Kidney capillary endothelial cell (primary cell): ENCODE results near the gene CHCHD6.

ENCODE experiments used
- DNase-seq: peaks from one replicate; pipeline ENCODE4 v3.0.0-alpha.2; 2018; ENCODE audit warnings: low spot score

CHCHD6 gene, protein sequence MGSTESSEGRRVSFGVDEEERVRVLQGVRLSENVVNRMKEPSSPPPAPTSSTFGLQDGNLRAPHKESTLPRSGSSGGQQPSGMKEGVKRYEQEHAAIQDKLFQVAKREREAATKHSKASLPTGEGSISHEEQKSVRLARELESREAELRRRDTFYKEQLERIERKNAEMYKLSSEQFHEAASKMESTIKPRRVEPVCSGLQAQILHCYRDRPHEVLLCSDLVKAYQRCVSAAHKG

DNA sequence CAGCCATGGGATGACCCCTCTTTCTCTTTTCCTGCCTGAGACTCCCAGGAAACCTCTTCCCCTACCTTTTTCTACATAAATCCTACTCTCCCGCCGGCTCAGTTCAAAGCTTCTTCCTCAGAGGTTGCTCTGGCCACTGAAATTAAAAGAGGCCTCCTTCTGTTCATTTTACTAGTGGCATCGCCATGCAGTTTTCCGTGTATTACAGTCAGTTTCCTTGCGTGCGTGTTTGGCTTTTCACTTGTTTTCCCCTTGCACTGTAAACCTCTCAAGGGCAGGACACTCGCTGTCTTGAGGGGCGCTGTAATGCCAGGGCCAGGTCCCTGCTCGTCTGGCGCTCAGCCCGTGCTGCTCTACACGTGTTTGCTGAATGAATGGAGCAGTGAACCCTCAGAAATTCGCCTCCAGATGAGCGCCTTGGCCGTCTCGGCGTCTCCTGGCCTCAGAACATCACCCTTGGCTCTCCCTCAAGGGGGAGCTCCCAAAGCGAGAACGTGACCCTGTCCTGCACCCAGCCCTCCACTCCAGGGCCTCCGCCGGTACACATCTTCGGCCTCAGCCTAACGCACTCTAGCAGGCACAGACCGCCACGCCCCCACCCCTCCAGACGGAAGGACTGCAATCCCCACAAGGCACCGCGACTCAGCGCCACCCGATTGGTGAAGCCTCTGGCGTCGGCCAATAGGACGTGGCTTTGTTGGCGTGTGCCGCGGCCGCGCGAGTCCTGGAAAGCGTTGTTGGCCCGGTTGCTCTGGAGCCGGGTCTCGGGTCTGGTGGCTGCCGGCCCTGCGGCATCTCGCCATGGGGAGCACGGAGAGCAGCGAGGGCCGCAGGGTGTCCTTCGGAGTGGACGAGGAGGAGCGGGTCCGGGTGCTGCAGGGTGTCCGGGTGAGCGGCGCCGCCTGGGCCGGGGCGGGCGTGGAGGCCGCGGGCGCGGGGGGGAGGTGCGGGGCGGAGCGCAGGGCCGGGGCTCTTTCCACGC, at the start of gene CHCHD6:
CHCHD6 (plus strand) TSS at position 729 of the 982 bp plus-strand sequence; CDS start at position 802, 73 bp downstream.
- peak; percentile 84 for DNase-seq

DNA sequence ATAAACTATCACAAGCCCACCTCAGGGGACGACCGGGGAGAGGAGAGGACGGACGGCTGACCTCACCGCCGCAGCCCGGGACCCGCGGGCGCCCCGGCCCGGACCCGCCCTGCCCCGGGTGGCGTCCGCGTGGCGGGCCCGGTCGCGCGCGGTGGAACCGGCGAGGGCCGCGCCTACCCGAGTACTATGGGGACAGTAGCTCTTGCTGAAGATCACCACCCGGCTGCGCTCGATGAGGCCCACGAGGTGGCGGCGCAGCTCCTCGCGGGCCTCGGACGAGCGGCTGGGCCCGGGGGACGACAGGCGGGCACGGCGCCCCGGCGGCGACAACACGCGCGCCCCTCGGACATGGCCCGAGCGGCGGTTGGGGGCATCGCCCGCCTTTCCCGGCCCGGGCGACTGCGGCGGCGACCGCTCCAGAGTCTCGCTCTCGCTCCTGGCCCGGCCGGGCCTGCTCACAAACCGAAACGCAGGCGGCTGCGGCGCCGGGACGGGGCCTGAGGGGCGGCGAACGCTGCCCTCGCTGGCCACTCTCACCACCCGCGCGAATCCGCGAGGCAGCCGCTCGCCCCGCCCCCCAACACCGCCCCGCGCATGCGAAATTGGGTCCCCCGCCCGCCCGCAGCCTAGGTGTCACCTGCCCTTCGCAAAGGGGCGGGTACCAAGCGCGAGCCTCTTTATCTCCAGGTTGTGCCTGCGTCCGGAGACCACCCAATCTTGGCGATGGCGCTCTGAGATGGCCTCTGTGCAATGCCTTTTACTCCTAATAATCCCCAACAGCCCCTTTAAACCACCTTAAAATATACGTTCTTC, 49.3 kb upstream of the CHCHD6 start, which contains the start of gene TXNRD3:
TXNRD3 (minus strand) TSS at position 554 of the 813 bp plus-strand sequence.
- DNase-seq, result peak; percentile 33

DNA sequence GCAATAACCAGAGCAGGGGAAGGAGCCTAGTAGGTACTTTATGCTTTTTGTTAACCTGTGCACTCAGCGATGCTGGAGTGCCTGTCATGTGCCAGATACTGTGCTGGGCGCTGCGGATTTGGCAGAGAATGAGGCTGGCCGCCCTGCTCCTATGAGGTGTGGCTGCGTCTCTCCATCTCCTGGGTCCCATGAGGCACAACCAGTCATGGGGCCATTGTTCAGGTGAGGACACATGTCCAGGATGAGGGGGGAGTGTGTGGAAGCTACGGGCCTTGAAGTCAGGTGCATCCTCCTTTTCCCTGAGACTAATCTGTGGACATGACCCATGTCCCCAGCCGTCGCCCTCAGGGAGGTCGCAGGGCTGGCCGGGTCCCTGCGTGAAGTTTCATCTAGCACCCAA, 48.2 kb upstream of the CHCHD6 start:
- no peak for DNase-seq

DNA sequence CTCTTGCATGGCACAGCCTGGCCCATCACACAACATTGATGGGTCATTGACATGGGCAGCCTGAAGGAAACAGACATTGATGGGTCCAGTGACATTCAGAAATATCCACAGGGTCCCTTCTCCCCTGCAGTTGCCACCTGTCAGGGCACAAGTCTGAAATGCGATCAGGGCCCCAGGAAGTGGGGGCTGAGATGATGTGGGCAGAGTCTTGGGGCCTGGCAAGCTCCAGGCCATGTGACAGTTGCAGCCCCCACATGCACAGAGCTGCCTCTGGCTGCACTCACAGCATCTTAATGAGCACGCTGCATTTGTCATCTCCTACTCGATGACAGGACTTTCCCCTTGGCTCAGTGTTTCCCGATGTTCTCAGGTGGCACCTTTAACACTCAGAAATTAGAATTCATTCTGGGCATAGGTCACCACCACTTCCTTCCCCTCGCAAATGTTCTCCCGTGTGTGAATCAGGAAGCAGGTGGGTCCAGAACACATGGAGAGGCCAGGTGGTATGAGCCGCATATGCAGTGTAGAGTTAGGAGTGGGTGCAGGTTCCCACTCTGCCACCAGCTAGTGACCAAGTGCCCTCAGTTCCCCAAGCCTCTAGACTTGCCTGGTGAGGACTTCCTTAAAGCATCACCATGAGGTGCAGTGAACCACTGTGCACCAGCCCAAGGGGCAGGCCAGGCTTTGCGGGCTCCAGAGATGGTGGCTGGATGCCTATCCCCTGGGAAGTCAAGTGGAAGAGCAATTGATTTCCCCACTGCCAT, 47.5 kb upstream of the CHCHD6 start:
- DNase-seq, result no peak

DNA sequence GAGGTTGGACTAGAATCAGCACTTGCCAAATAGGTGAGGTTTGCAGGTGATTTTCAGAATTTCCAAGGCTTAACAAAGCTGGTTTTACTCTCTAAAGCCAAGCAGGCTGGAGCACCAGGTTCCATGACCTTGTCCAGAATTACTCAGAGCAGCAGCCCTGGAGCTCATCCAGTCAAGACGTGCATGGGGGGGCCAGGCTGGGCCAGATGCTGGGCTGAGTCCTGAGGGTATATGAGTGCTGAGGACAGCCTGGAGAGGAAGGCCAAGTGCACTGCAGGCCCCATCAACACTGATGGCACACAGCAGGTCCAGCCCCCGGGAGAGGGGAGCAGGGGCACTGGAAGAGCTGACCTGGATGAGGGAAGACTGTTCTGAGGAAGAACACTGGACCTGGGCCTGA, 46.1 kb upstream of the CHCHD6 start:
- no peak for DNase-seq

DNA sequence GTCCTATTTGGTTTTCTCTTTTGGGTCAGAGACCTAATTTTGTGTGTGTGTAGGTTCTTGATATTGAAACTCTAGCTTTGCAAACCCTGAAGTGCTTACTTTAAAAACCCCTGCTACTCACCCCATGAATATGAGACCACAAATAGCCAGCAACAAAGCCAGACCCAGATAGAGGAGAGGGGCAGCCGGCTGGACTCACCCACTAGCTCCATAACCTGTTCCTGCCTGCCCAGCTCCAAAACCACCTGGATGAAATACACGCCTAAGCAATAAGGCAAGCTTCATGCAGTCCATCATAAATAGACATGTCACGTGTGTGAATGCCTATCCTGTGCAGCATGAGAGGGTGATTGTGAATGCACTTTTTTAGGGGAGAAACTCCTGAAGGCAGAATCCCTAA, 45.5 kb upstream of the CHCHD6 start:
- no peak for DNase-seq

DNA sequence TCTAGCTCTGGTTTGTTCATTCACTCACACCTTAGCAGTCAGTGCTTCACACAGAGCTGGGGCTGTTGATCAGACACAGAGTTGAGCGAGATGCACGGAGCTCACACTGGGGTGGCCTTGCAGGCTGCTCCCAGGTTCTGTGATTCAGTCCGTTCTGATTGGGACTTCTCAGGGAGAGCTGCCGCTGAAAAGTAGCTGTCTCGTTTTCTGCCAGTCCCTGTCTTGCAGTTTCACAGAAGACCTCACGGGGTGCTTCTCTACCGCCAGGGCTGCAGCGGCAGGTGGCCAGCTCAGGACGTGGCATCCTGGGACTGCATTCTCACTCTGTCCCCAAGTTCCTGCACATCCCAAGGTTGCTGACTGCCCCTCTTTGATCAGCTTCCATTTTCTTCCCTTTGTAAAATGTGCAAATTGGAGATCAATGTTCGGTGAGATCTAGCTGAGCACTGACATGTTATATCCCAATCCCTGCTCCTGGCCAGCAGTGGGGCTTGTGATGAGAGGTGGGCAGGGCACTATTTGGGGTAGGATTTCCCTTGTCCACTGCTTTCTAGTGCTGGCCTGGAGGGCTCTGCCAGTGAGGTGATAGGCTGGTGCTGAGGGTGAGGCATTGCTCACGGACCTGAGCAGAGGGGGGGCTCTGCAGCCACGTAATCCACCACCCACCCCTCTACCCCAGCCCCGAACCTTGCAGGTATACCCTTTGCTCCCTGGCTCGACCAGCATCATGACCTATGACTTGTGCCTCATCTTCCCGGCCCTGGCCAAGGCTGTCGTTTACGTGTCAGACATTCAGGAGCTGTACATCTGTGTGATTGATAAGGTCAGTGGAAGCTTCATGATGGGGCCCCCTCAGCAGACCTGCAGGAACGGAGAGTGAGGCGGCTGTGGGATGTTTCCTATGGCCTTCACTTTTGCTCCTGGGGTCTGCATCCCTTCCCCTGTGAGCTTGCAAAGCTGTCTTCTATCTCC, 43.8 kb upstream of the CHCHD6 start:
- DNase-seq, result no peak

DNA sequence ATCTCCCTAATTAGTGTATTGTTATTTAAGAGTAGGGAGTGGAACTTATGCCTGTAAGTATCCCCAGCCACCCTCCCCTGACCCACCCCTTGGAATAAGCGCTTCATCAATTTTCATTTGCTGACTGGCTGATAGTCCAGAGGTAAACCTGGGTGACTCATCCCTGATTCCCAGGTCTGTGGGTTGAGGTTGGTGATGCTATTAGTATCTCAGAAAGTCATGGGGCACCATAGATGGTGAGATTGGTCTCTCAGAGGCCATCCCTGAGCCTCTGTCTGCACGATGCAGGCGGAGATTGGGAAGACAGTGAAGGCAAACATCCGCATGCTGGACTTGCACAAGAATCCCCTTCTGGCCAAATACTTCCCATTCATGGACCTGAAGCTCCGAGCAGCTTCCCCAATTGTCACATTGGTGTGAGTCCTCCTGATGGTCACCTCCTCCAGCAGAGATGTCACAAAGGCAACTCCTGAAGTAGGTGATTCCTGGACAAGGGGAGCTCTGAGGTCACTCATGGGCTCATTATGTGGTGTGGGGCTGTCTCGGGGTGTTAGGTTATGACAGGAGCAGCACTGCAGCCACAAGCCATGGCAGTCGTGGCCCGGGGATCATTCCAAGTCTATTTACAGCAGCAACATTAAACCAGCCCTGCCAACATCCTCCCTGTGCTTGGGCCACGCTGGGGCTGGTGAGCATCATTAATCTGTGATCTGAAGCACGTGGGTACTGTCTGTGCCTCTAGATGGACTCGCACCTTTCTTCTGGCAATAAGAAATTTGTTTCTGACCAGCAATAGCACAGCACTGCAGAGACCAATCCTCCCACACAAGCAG, 42.3 kb upstream of the CHCHD6 start:
- DNase-seq, result no peak

DNA sequence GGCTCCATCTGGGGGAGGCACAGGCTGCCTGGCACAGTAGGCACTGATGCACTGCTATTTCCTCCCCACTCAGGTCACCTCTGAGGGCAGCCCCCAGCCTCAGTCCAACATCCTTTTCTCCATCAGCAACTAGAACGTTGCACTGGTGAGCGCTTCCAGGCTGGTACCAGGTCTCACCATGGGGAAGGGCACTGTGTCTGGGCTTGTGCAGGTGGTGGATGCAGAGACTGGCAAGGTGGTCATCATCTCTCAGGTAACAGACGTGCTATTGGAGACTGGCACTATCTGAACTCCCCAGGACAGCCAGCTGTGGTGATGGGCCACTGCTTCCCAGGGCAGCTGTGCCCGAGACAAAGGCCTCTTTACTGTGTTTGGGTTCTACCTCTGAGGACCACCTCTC, 40.8 kb upstream of the CHCHD6 start:
- no peak for DNase-seq

DNA sequence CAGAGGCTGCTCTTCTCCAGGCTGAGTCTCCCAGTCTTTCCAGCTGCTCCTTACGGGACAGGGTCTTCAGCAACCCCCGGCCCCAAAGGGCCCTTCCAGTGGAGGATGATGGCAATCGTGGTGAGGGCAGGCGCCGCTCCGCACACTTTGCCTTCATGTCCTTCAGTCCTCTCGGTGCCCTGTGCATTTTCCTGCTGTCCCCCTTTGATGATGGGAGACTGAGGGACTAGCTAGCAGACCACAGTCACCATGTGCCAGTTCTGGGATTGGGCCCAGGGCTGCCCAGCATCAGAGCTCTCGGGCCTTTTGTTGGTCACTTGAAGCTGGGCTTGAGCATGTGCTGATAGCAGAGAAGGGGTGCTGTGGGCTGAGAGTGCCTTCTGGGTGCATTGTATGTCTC, 40.3 kb upstream of the CHCHD6 start:
- no peak for DNase-seq

DNA sequence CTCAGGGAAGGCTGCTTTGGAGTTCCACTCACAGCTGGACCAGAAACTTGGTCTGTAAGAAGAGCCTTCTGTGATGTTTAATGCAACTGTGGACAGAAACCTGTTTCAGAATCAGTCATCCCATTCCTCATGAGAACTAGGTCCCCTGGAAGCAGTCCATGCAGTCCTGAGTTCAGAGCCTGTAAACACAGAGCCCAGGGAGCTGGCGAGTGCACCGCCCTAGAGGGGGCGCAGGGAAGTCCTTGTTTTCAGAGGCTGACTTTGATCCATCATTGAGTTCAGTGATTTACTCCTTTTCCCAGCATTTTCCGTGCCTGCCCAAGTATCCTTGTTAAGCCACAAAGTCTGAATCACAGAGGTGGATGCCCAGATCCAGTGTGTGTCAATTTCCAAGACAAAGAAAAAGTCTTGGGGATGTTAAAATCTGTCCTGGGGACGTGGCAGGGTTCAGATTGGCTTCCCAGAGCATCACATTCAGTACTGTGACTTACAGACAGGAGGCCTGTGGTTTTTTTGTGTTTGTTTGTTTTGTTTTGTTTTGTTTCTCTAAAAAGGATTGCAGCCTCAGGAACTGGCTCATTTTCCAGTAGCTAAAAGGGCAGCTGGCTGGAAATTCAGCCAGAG, 39.3 kb upstream of the CHCHD6 start:
- no peak for DNase-seq

DNA sequence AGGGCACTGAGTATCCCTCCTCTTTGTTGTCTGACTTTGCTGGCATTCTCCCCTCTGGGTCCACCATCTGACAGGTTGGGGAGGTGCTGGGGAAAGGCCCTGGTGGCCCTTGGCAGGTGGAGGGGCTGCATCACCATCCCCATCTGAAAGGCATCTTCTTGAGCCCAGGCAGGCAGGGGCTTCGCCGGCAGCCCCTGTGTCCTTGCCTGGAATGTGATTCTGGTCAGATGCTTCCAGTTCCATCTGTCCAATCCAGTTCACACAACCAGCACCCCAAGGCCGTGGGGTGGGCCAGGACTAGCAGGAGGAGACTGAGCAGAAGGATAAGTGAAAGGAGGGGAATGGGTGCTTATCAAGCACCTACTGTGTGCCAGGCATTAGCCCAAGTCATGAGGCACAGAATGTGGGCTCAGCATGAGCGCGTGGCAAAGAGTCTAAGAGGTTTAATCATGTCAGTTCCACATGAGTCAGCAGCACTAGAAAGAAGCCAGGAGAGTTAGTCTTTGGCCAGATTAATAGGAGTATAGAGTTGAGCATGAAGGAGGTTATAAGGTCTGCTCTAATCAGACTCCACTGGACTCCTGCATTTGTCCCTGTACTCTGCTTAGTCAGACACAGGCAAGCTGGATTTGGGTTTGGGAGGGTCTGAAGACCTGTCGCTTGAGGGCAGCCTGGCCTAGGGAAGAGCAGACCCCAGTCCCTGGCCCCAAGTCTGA, 38.7 kb upstream of the CHCHD6 start:
- DNase-seq, result no peak

DNA sequence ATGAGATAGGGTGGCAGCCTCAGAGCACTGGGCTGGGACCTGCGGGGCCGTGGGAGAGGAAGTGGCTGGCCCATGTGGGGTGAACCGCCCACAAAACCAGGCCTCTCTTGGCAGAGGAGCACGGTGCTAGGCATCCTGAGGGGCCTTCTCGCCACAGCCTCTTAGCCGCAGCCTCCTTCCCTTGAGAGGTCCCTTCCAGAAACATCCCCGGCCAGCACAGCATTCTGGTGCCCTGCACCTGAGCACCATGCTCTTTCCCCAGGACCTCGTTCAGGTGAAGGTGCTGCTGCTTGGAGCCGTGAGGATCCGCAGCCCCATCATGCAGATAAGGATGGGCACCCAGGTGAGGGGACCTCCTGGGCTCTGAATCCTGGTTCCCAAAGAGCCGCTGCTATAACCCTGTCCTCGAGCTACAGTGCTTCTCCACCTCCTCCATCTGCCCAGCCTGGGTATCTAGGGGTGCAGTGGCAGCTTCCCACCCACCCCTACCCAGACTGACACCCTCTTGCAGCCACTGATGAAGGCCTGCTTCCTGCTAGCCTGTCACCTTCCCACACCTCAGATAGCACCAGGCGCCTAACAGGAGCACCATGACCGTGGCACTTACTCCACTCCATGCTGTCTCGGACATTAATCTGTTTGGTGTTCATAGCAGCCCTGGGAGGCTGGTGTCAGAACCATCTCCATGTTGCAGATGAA, 37.9 kb upstream of the CHCHD6 start:
- DNase-seq, result no peak

DNA sequence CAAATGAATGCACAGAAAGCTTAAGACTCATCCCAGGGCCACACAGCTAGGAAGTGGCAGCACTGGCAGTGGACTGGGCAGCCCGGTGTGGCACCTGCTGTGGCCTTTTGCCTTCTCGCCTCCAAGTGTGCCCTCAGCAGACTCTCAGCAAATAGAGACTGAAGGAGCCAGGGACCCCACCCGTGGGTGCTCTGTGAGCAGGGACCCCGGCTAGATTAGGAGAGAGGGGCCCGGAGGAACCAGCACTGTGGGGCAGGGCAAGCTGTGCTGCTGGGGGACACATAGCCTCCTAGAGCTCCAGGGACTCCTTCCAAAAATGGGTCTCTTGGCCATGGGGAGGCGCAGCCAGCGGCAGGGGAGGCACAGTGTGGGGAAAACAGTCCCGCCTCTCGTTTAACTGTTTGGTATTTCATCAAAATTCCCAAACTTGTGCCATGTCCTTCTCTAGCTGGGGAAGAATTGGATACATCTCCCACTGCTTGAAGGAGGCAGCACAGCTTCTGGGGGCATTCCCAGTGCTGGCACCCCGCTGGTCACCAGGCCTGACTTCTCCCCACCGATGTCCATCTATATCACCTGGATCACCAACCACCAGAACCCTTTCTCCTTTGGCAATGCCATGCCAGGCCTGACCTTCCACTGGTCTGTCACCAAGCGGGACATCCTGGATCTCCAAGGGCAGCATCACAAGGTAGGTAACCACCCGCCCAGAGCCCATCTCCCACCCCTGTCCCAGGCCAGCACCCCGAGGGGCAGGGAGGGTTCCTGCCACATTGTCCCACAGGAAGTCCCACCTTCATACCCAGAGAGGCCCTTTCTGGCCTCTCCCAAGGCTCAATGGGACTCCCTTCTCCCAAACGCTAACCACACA, 37.1 kb upstream of the CHCHD6 start:
- no peak for DNase-seq

DNA sequence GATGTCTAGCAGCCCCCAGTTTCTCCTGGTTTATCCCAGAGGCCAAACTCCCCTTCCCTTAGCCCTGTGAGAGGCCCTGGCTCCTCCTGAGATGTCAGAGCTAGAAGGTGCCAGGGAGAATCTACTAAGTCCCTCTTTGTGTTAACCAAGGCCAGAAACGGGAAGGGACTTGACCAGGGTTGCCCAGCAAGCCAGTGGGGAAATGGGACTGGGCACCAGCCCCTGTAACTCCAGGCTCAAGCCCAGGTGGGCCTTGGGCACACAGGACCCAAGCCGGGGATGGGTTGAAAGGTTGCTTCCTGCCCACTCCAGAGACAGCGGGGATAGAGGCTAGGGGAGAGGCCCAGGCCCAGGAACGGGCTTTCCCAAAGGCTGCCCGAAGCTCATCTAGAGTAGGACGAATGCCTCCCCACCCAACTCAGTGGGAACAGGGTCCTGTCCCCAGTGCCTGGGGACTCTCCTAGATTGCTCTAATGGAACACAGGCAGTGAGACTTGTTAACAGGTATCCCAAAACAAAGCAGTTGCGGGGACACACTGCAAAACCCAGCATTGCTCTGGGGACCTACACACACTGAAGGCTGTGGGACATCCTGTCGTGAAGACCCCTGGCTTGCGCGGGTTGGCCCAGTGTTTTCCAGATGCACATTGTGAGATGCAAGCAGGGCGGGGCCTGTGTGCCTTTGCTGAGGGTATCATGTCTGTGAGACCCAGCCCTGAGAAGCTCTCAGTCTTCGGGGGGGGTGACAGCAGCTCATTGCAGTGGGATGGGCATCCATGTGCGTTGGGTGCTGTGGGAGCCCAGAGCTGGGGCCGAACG, 36.2 kb upstream of the CHCHD6 start:
- no peak for DNase-seq
